ENCODE measurements around the gene CPSF4L.

- TF ChIP-seq, protein P1, sequence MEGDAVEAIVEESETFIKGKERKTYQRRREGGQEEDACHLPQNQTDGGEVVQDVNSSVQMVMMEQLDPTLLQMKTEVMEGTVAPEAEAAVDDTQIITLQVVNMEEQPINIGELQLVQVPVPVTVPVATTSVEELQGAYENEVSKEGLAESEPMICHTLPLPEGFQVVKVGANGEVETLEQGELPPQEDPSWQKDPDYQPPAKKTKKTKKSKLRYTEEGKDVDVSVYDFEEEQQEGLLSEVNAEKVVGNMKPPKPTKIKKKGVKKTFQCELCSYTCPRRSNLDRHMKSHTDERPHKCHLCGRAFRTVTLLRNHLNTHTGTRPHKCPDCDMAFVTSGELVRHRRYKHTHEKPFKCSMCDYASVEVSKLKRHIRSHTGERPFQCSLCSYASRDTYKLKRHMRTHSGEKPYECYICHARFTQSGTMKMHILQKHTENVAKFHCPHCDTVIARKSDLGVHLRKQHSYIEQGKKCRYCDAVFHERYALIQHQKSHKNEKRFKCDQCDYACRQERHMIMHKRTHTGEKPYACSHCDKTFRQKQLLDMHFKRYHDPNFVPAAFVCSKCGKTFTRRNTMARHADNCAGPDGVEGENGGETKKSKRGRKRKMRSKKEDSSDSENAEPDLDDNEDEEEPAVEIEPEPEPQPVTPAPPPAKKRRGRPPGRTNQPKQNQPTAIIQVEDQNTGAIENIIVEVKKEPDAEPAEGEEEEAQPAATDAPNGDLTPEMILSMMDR (IDR thresholded peaks at IDR 0.05) = no peak
- TF ChIP-seq POLR2A (IDR thresholded peaks at IDR 0.05) = no peak
Observed at GRCh38 chr17:73271072-73271471, 9.4 kb upstream of the CPSF4L start.

All from right lobe of liver (tissue), 4 donors.